HepG2 (cell line): ENCODE data around the gene ZBTB46. TPM values are rescaled to one million over a fixed set of nuclear protein-coding genes. Genes with fewer than 3 reads are reported as not detected.

Experiments used
- AGO1 ChIP-seq: fragments of 200-400 bp; formaldehyde crosslinking; IDR thresholded peaks from 2 replicates; pipeline ENCODE4 v1.6.1; 2017; ENCODE audit warnings: mild to moderate bottlenecking, low read depth, low read length, moderate library complexity; ENCODE audit not compliant: poor library complexity, severe bottlenecking
- ATF7-NPFF ChIP-seq: sonication (generic); formaldehyde crosslinking; IDR thresholded peaks from 2 replicates; pipeline ENCODE4 v1.8.1; 2023; ENCODE audit warnings: mild to moderate bottlenecking, low read depth, missing genetic modification reagents, moderate library complexity
- BHLHE40 ChIP-seq: IDR thresholded peaks from 2 replicates; pipeline ENCODE4 v1.6.1; 2011; ENCODE audit warnings: low read length, improper control_type of control experiment
- CBFB ChIP-seq: sonication (generic); formaldehyde crosslinking; IDR thresholded peaks from 2 replicates; pipeline ENCODE4 v1.4.0; 2020; ENCODE audit warnings: missing genetic modification reagents
- HDAC6 ChIP-seq: fragments of 200-600 bp; sonication (generic); IDR thresholded peaks from 2 replicates; pipeline ENCODE4 v1.7.0; 2017; ENCODE audit warnings: mild to moderate bottlenecking, antibody characterized with exemption, low read length, low read depth
- RBM22 ChIP-seq: fragments of 200-400 bp; formaldehyde crosslinking; optimal IDR thresholded peaks from 2 replicates; pipeline ENCODE3; 2017; ENCODE audit warnings: mild to moderate bottlenecking, low read length, moderate library complexity
- SCMH1 ChIP-seq: sonication (generic); formaldehyde crosslinking; IDR thresholded peaks from 2 replicates; pipeline ENCODE4 v1.9.0; 2021; ENCODE audit warnings: missing genetic modification reagents, mild to moderate bottlenecking, borderline replicate concordance
- TEAD2 ChIP-seq: sonication (generic); formaldehyde crosslinking; IDR thresholded peaks from 2 replicates; pipeline ENCODE4 v1.9.0; 2021; ENCODE audit warnings: missing genetic modification reagents
- TOE1 ChIP-seq: sonication (generic); formaldehyde crosslinking; IDR thresholded peaks from 2 replicates; pipeline ENCODE4 v1.4.0; 2020; ENCODE audit warnings: mild to moderate bottlenecking, missing genetic modification reagents
- TSC22D2 ChIP-seq: sonication (generic); formaldehyde crosslinking; IDR thresholded peaks from 2 replicates; pipeline ENCODE4 v1.5.1; 2020; ENCODE audit warnings: missing genetic modification reagents, mild to moderate bottlenecking, borderline replicate concordance
- USF2 ChIP-seq, 2 experiments: sonication (generic) in 1 of 2; formaldehyde crosslinking in 1 of 2; IDR thresholded peaks; 2 replicates each; pipeline versions ENCODE4 v1.5.1 to v1.6.1; 2011 to 2020; ENCODE audit warnings: borderline replicate concordance in 1 of 2, low read depth in 1 of 2, low read length in 1 of 2, mild to moderate bottlenecking in 1 of 2, missing genetic modification reagents in 1 of 2, moderate library complexity in 1 of 2
- ZBTB3 ChIP-seq: sonication (generic); formaldehyde crosslinking; IDR thresholded peaks from 2 replicates; pipeline ENCODE4 v1.4.0; 2020; ENCODE audit warnings: low read depth, mild to moderate bottlenecking, moderate library complexity, missing genetic modification reagents, borderline replicate concordance
- ZBTB33 ChIP-seq: sonication (generic); formaldehyde crosslinking; IDR thresholded peaks from 2 replicates; pipeline ENCODE4 v1.4.0; 2020; ENCODE audit warnings: missing genetic modification reagents
- ZFP41 ChIP-seq: sonication (generic); formaldehyde crosslinking; IDR thresholded peaks from 2 replicates; pipeline ENCODE4 v1.4.0; 2020; ENCODE audit warnings: mild to moderate bottlenecking, missing genetic modification reagents, borderline replicate concordance
- ZNF124 ChIP-seq: sonication (generic); formaldehyde crosslinking; IDR thresholded peaks from 2 replicates; pipeline ENCODE4 v1.4.0; 2020; ENCODE audit warnings: missing genetic modification reagents
- ZNF136 ChIP-seq: sonication (generic); formaldehyde crosslinking; IDR thresholded peaks from 2 replicates; pipeline ENCODE4 v1.8.1; 2022; ENCODE audit warnings: low read depth, mild to moderate bottlenecking, moderate library complexity, missing genetic modification reagents
- ZNF264 ChIP-seq: sonication (generic); formaldehyde crosslinking; IDR thresholded peaks from 2 replicates; pipeline ENCODE4 v1.4.0; 2020; ENCODE audit warnings: missing genetic modification reagents
- ZNF775 ChIP-seq: sonication (generic); formaldehyde crosslinking; IDR thresholded peaks from 2 replicates; pipeline ENCODE4 v1.4.0; 2020; ENCODE audit warnings: missing genetic modification reagents, mild to moderate bottlenecking, moderate library complexity, borderline replicate concordance
- polyA plus RNA-seq, 8 experiments: library from polyadenylated mRNA; depleted of rRNA in 3 of 8; stranded (reverse) in 7 of 8; unstranded in 1 of 8; fragments of >200 nt; fragmentation: Illumina TruSeq in 4 of 8; extraction: Trizol in 4 of 8; gene quantifications; 2 replicates each; pipeline versions ENCODE4 v1.2.1 to v1.2.3, GENCODE V29; 2011 to 2016; ENCODE audit warnings: low read depth in 4 of 8, missing spikeins in 1 of 8, mixed read lengths in 1 of 8; ENCODE audit not compliant: insufficient read depth in 1 of 8
- total RNA-seq, 5 experiments: library from RNA; depleted of rRNA; stranded (reverse); fragments of >200 nt; fragmentation: Illumina TruSeq; extraction: Trizol; gene quantifications; 2 replicates each; pipeline ENCODE4 v1.2.3, GENCODE V29; 2016; ENCODE audit warnings: low read depth in 1 of 5
- TF ChIP-seq, protein P1 (sequence below), 2 experiments: sonication (generic) in 1 of 2; formaldehyde crosslinking in 1 of 2; IDR thresholded peaks; 2 replicates each; pipeline versions ENCODE4 v1.6.1 to v1.9.0; 2014 to 2022; ENCODE audit warnings: antibody characterized with exemption in 1 of 2, borderline replicate concordance in 1 of 2, inconsistent platforms in 1 of 2, low read depth in 1 of 2, missing genetic modification reagents in 1 of 2
- TF ChIP-seq, protein P2 (sequence below): IDR thresholded peaks from 2 replicates; pipeline ENCODE4 v1.6.1; 2012; ENCODE audit warnings: inconsistent platforms

Gene ZBTB46
- total and polyA plus RNA-seq, 2 of the 13 experiments (the other 11 are each of a cell fraction or from before 2014, with no cell fraction given): 1.6 to 13.5 TPM

- TF ChIP-seq ZNF775 (CRISPR knock-in tag) (no peak), SCMH1 (CRISPR knock-in tag) (no peak), ZNF136 (CRISPR knock-in tag) (no peak), USF2 (IDR thresholded peaks at IDR 0.05; ENCODE audit: low read depth, low read length) (no peak), USF2 (CRISPR knock-in tag; IDR thresholded peaks at IDR 0.05; ENCODE audit: borderline replicate concordance) (no peak), ZBTB3 (CRISPR knock-in tag) (no peak), ZNF124 (no peak), BHLHE40 (no peak), ZNF264 (CRISPR knock-in tag) (no peak), TSC22D2 (CRISPR knock-in tag) (no peak), AGO1 (peak; percentile 95), HDAC6 (no peak), TEAD2 (CRISPR knock-in tag) (no peak), RBM22 (no peak), ZFP41 (CRISPR knock-in tag) (no peak), ZBTB33 (no peak), TOE1 (CRISPR knock-in tag) (no peak), ATF7-NPFF (CRISPR knock-in tag) (0 out of 2 replicates have a peak, but pooled peaks have one; percentile 3), CBFB (CRISPR knock-in tag) (no peak)
- TF ChIP-seq, protein P1, sequence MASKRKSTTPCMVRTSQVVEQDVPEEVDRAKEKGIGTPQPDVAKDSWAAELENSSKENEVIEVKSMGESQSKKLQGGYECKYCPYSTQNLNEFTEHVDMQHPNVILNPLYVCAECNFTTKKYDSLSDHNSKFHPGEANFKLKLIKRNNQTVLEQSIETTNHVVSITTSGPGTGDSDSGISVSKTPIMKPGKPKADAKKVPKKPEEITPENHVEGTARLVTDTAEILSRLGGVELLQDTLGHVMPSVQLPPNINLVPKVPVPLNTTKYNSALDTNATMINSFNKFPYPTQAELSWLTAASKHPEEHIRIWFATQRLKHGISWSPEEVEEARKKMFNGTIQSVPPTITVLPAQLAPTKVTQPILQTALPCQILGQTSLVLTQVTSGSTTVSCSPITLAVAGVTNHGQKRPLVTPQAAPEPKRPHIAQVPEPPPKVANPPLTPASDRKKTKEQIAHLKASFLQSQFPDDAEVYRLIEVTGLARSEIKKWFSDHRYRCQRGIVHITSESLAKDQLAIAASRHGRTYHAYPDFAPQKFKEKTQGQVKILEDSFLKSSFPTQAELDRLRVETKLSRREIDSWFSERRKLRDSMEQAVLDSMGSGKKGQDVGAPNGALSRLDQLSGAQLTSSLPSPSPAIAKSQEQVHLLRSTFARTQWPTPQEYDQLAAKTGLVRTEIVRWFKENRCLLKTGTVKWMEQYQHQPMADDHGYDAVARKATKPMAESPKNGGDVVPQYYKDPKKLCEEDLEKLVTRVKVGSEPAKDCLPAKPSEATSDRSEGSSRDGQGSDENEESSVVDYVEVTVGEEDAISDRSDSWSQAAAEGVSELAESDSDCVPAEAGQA (IDR thresholded peaks at IDR 0.05; ENCODE audit: low read depth): no peak
- TF ChIP-seq, protein P1 (CRISPR knock-in tag; IDR thresholded peaks at IDR 0.05; ENCODE audit: borderline replicate concordance): no peak
- TF ChIP-seq, protein P2, sequence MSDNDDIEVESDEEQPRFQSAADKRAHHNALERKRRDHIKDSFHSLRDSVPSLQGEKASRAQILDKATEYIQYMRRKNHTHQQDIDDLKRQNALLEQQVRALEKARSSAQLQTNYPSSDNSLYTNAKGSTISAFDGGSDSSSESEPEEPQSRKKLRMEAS: no peak
Observed at GRCh38 chr20:63733117-63733516, 97.9 kb downstream of the ZBTB46 start (continued).
